GM18870 (cell line): ENCODE measurements around the gene ANKLE1.

Experiments
- ATAC-seq: cut with Tn5 transposase; IDR thresholded peaks from one replicate; pipeline ENCODE4 v1.9.1; 2021; ENCODE audit warnings: moderate library complexity; ENCODE audit not compliant: unreplicated experiment

Gene ANKLE1

GRCh38 chr19:17305517-17306284 lies 24.0 kb downstream of the ANKLE1 start, which contains the start of gene MRPL34:
Gene MRPL34, plus strand, starts transcription at chr19:17305872. Its CDS starts 21 bp downstream, at chr19:17305893.
- ATAC-seq, result peak; percentile 75

GRCh38 chr19:17306285-17306714 lies 24.6 kb downstream of the ANKLE1 start:
- no peak for ATAC-seq

- ATAC-seq, result no peak
These were observed 26.2 kb downstream of the ANKLE1 start for GRCh38 chr19:17307876-17308377.

- ATAC-seq, result peak; percentile 47
These were observed 27.7 kb downstream of the ANKLE1 start, which contains the start of gene DDA1 for GRCh38 chr19:17309198-17309964. Gene DDA1, plus strand, starts transcription at chr19:17309563. Its CDS starts 92 bp downstream, at chr19:17309655.

- ATAC-seq, result no peak
These were observed 28.3 kb downstream of the ANKLE1 start for GRCh38 chr19:17309965-17310461.

GRCh38 chr19:17311455-17312188 lies 29.9 kb downstream of the ANKLE1 start:
- ATAC-seq, result no peak

GRCh38 chr19:17312189-17313113 lies 30.8 kb downstream of the ANKLE1 start:
- ATAC-seq, result no peak

GRCh38 chr19:17314007-17314593 lies 32.4 kb downstream of the ANKLE1 start:
- no peak for ATAC-seq

GRCh38 chr19:17318966-17319365 lies 37.3 kb downstream of the ANKLE1 start:
- ATAC-seq, result no peak

- ATAC-seq, result no peak
These were observed 38.0 kb downstream of the ANKLE1 start for GRCh38 chr19:17319473-17320238.

GRCh38 chr19:17320435-17320834 lies 38.7 kb downstream of the ANKLE1 start:
- ATAC-seq, result no peak

- no peak for ATAC-seq
These were observed 40.2 kb downstream of the ANKLE1 start for GRCh38 chr19:17321655-17322489.

- no peak for ATAC-seq
These were observed 41.2 kb downstream of the ANKLE1 start for GRCh38 chr19:17322854-17323253.

GRCh38 chr19:17323300-17323963 lies 41.7 kb downstream of the ANKLE1 start:
- ATAC-seq, result no peak

- ATAC-seq, result no peak
These were observed 42.2 kb downstream of the ANKLE1 start for GRCh38 chr19:17323964-17324332.

- ATAC-seq, result no peak
These were observed 42.8 kb downstream of the ANKLE1 start for GRCh38 chr19:17324357-17325114.

GRCh38 chr19:17325133-17325532 lies 43.4 kb downstream of the ANKLE1 start:
- no peak for ATAC-seq
